ENCODE results near the gene BSND. TPM values are rescaled to one million over a fixed set of nuclear protein-coding genes. Genes with fewer than 3 reads are reported as not detected.

Gene BSND
- total RNA-seq, 1 donor from 2014 or later = not detected

GRCh38 chr1:55000110-55001085 is 1.7 kb downstream of the BSND start:
- Mint-ChIP-seq H3K27me3 (ENCODE audit: unreplicated experiment) (peaks cover 15% of the 10 kb centered on the region), H3K27ac (ENCODE audit: unreplicated experiment) (no peak overlapping the region), H3K9me3 (ENCODE audit: unreplicated experiment) (no peaks in the 10 kb centered on the region), H3K36me3 (ENCODE audit: low read depth, unreplicated experiment) (no peaks in the 10 kb centered on the region), H3K4me1 (ENCODE audit: unreplicated experiment) (peaks cover 17% of the 10 kb centered on the region), H3K4me3 (ENCODE audit: unreplicated experiment) (no peak overlapping the region)
- DNase-seq (ENCODE audit: low spot score) = no peak
- TF ChIP-seq CTCF (IDR thresholded peaks at IDR 0.05; ENCODE audit: unreplicated experiment) = no peak

GRCh38 chr1:55001311-55001710 is 2.6 kb downstream of the BSND start:
- H3K4me1 Mint-ChIP-seq (ENCODE audit: unreplicated experiment) = peaks cover 11% of the 10 kb centered on the region
- DNase-seq (ENCODE audit: low spot score) = no peak
- H3K4me3 Mint-ChIP-seq (ENCODE audit: unreplicated experiment) = no peak overlapping the region
- H3K9me3 Mint-ChIP-seq (ENCODE audit: unreplicated experiment) = no peaks in the 10 kb centered on the region
- H3K27me3 Mint-ChIP-seq (ENCODE audit: unreplicated experiment) = peaks cover 14% of the 10 kb centered on the region
- H3K36me3 Mint-ChIP-seq (ENCODE audit: low read depth, unreplicated experiment) = no peaks in the 10 kb centered on the region
- no peak overlapping the region for H3K27ac Mint-ChIP-seq (ENCODE audit: unreplicated experiment)
- no peak for TF ChIP-seq CTCF (IDR thresholded peaks at IDR 0.05; ENCODE audit: unreplicated experiment)

GRCh38 chr1:55002686-55003085 is 4.0 kb downstream of the BSND start:
- Mint-ChIP-seq H3K27ac (ENCODE audit: unreplicated experiment) (no peak overlapping the region), H3K4me3 (ENCODE audit: unreplicated experiment) (no peak overlapping the region), H3K36me3 (ENCODE audit: low read depth, unreplicated experiment) (no peaks in the 10 kb centered on the region), H3K4me1 (ENCODE audit: unreplicated experiment) (peaks cover 2% of the 10 kb centered on the region), H3K27me3 (ENCODE audit: unreplicated experiment) (peaks cover 10% of the 10 kb centered on the region), H3K9me3 (ENCODE audit: unreplicated experiment) (no peaks in the 10 kb centered on the region)
- no peak for DNase-seq (ENCODE audit: low spot score)
- no peak for TF ChIP-seq CTCF (IDR thresholded peaks at IDR 0.05; ENCODE audit: unreplicated experiment)

- peaks cover 4% of the 10 kb centered on the region for H3K36me3 Mint-ChIP-seq (ENCODE audit: low read depth, unreplicated experiment)
- H3K27ac Mint-ChIP-seq (ENCODE audit: unreplicated experiment) = no peak overlapping the region
- H3K4me1 Mint-ChIP-seq (ENCODE audit: unreplicated experiment) = no peaks in the 10 kb centered on the region
- peaks cover 6% of the 10 kb centered on the region for H3K9me3 Mint-ChIP-seq (ENCODE audit: unreplicated experiment)
- H3K27me3 Mint-ChIP-seq (ENCODE audit: unreplicated experiment) = peaks cover 2% of the 10 kb centered on the region
- TF ChIP-seq CTCF (IDR thresholded peaks at IDR 0.05; ENCODE audit: unreplicated experiment) = no peak
- DNase-seq (ENCODE audit: low spot score) = no peak
- no peak overlapping the region for H3K4me3 Mint-ChIP-seq (ENCODE audit: unreplicated experiment)
Observed at GRCh38 chr1:55005351-55006140, 6.8 kb downstream of the BSND start.
